Hepatocyte (in vitro differentiated cells): ENCODE measurements around the gene UPK2. TPM values are rescaled to one million over a fixed set of nuclear protein-coding genes. Genes with fewer than 3 reads are reported as not detected.

Experiments used
- DNase-seq: peaks from one replicate; pipeline ENCODE4 v3.0.0-alpha.2; 2016; ENCODE audit warnings: low spot score
- H2AFZ ChIP-seq: fragments of 200-600 bp; sonication (generic); 2 replicates; pipeline ENCODE4 v1.6.0; 2016; ENCODE audit warnings: antibody characterized with exemption, mild to moderate bottlenecking
- H3K27ac ChIP-seq: fragments of 200-600 bp; sonication (generic); 2 replicates; pipeline ENCODE4 v1.5.1; 2016; ENCODE audit warnings: mild to moderate bottlenecking
- H3K27me3 ChIP-seq: fragments of 200-600 bp; sonication (generic); 2 replicates; pipeline ENCODE4 v1.6.1; 2016
- H3K36me3 ChIP-seq: fragments of 200-600 bp; sonication (generic); replicated peaks from 2 replicates; pipeline ENCODE4 v1.5.1; 2016; ENCODE audit warnings: low read depth; ENCODE audit not compliant: insufficient read depth
- H3K4me1 ChIP-seq: fragments of 200-600 bp; sonication (generic); 2 replicates; pipeline ENCODE4 v1.5.1; 2016; ENCODE audit warnings: mild to moderate bottlenecking, moderate library complexity; ENCODE audit not compliant: insufficient read depth
- H3K4me2 ChIP-seq: fragments of 200-600 bp; sonication (generic); 2 replicates; pipeline ENCODE4 v1.6.0; 2016
- H3K4me3 ChIP-seq: fragments of 200-600 bp; sonication (generic); 2 replicates; pipeline ENCODE4 v1.5.1; 2016; ENCODE audit warnings: mild to moderate bottlenecking
- H3K79me2 ChIP-seq: fragments of 200-600 bp; sonication (generic); 2 replicates; pipeline ENCODE4 v1.6.0; 2017; ENCODE audit warnings: mild to moderate bottlenecking
- H3K9me2 ChIP-seq: fragments of 200-600 bp; sonication (generic); replicated peaks from 2 replicates; pipeline ENCODE4 v1.6.0; 2017; ENCODE audit warnings: mild to moderate bottlenecking; ENCODE audit not compliant: insufficient read depth
- H3K9me3 ChIP-seq: fragments of 200-600 bp; sonication (generic); 2 replicates; pipeline ENCODE4 v1.5.1; 2016; ENCODE audit warnings: low read depth, mild to moderate bottlenecking
- H4K20me1 ChIP-seq: fragments of 200-600 bp; sonication (generic); 2 replicates; pipeline ENCODE4 v1.6.0; 2016; ENCODE audit warnings: mild to moderate bottlenecking; ENCODE audit not compliant: insufficient read depth, poor library complexity, severe bottlenecking
- EZH2 ChIP-seq: fragments of 200-600 bp; sonication (generic); IDR thresholded peaks from 2 replicates; pipeline ENCODE4 v1.6.1; 2016; ENCODE audit warnings: antibody characterized with exemption, mild to moderate bottlenecking, borderline replicate concordance
- EZH2phosphoT487 ChIP-seq: fragments of 200-600 bp; sonication (generic); IDR thresholded peaks from one replicate; pipeline ENCODE4 v1.6.1; 2018; ENCODE audit warnings: antibody characterized with exemption, mild to moderate bottlenecking, low read depth, moderate library complexity; ENCODE audit not compliant: unreplicated experiment, severe bottlenecking
- WGBS: methylation state at CpG from one replicate; pipeline ENCODE4 v1.1.6; 2016; ENCODE audit warnings: low lambda C conversion rate; ENCODE audit errors: missing lambda C conversion rate; 5-methylcytosine and 5-hydroxymethylcytosine counted together
- polyA plus RNA-seq: library from polyadenylated mRNA; unstranded; fragments of >200 nt; fragmentation: Nextera tagmentation; extraction: Ambion mirVana; gene quantifications from 2 replicates; pipeline ENCODE4 v1.2.1, GENCODE V29; 2016
- total RNA-seq: library from RNA; depleted of rRNA; stranded (reverse); fragments of >200 nt; gene quantifications from 2 replicates; pipeline ENCODE4 v1.2.3, GENCODE V29; 2014
- TF ChIP-seq, protein P1 (sequence below): fragments of 200-600 bp; sonication (generic); IDR thresholded peaks from 2 replicates; pipeline ENCODE4 v1.5.1; 2016; ENCODE audit warnings: antibody characterized with exemption, mild to moderate bottlenecking; ENCODE audit not compliant: poor library complexity

UPK2 gene
- total and polyA plus RNA-seq, 2 experiments from 2014 or later, result 2.2 to 55.3 TPM

DNA sequence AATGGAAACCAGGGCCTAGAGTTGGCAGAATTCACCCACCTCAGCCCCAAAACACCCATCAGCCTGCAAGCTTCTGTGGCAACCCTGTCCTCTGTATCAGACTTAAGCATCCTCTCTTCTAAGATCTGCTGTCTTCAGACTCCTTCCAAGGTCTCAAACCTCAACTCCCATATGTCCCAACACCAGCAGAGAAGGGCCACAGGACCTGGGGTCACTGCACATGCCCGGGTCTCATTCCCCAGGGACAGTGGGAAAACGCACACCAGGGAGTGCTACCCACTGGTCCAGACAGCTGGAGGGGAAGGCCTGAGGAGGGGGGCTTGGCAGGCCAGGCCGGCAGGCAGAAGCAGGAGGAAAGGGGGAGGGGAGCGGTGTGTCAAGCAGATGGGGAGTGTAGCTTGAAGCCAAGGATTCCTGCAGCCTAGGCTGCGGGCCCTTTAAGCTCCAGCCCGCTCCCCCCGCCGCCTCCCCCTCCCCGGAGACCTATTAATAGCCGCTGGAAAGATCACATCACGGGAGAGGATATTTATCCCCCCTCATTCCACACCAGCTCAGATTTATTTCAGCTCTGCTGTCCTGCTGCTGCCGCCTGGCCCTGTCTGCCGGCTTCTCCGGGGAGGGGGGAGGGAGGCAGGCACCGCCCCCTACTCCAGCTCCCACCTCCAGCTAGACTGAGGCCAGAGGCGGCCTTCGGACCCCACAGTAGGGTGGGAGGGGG is 47.0 kb upstream of the UPK2 start:
- Histone ChIP-seq H3K9me2 (no peaks in the 10 kb centered on the region), H3K9me3 (no peaks in the 10 kb centered on the region), H4K20me1 (peaks cover 17% of the 10 kb centered on the region), H3K36me3 (no peaks in the 10 kb centered on the region), H3K79me2 (peaks cover 77% of the 10 kb centered on the region), H3K4me1 (peaks cover 64% of the 10 kb centered on the region), H3K27me3 (no peaks in the 10 kb centered on the region), H3K27ac (peak overlapping the region; percentile 99), H3K4me2 (peak overlapping the region; percentile 91), H2AFZ (no peak overlapping the region), H3K4me3 (peak overlapping the region; percentile 27)
- DNase-seq, result peak; percentile 95
- WGBS, result 5% methylated on average over 10 of the region's 17 CpGs
- TF ChIP-seq, protein P1, sequence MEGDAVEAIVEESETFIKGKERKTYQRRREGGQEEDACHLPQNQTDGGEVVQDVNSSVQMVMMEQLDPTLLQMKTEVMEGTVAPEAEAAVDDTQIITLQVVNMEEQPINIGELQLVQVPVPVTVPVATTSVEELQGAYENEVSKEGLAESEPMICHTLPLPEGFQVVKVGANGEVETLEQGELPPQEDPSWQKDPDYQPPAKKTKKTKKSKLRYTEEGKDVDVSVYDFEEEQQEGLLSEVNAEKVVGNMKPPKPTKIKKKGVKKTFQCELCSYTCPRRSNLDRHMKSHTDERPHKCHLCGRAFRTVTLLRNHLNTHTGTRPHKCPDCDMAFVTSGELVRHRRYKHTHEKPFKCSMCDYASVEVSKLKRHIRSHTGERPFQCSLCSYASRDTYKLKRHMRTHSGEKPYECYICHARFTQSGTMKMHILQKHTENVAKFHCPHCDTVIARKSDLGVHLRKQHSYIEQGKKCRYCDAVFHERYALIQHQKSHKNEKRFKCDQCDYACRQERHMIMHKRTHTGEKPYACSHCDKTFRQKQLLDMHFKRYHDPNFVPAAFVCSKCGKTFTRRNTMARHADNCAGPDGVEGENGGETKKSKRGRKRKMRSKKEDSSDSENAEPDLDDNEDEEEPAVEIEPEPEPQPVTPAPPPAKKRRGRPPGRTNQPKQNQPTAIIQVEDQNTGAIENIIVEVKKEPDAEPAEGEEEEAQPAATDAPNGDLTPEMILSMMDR, result no peak
- TF ChIP-seq EZH2phosphoT487, result no peak
- no peak for TF ChIP-seq EZH2

DNA sequence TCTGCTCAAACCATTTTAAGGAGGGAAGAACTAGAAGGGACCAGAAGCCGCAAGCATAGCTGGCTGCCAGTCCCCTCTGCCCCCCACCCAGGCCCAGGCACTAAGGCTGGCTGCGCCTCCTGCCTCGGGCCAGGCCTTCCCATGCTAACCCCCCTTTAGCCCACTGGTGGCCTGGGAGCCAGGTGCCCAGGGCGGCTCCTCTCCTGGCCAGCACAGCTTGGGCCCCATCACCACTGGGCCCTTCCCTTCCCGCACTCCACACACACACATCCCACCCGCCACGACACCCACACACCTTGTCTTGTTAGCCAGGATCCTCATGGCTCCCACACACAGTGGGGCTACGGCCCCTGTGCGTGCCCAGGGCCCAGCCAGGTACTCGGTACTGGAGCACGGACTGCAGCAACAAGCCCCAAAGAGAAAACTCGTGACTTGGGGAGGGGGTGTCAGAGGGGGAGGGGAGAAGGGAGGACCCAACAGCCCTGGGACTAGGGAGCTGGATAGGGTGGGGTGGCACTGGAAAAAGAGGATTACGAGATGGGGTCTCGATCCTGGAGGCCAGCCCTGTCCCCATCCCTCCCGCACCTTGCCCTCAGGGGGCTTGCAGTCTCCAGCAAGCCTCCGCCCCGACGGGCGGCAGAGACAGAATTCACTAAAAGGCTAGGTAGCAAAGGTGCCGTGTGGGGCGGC is 46.3 kb upstream of the UPK2 start:
- Histone ChIP-seq H3K9me2 (no peaks in the 10 kb centered on the region), H3K36me3 (no peaks in the 10 kb centered on the region), H3K4me1 (peaks cover 71% of the 10 kb centered on the region), H3K9me3 (no peaks in the 10 kb centered on the region), H3K27me3 (no peaks in the 10 kb centered on the region), H3K79me2 (peaks cover 77% of the 10 kb centered on the region), H3K27ac (peak overlapping the region; percentile 99), H3K4me2 (peak overlapping the region; percentile 91), H3K4me3 (peak overlapping the region; percentile 27), H2AFZ (no peak overlapping the region), H4K20me1 (peaks cover 16% of the 10 kb centered on the region)
- 30% methylated on average over 13 of the region's 21 CpGs for WGBS
- TF ChIP-seq EZH2phosphoT487 (no peak), EZH2 (no peak)
- TF ChIP-seq, protein P1, result no peak
- DNase-seq, result no peak

DNA sequence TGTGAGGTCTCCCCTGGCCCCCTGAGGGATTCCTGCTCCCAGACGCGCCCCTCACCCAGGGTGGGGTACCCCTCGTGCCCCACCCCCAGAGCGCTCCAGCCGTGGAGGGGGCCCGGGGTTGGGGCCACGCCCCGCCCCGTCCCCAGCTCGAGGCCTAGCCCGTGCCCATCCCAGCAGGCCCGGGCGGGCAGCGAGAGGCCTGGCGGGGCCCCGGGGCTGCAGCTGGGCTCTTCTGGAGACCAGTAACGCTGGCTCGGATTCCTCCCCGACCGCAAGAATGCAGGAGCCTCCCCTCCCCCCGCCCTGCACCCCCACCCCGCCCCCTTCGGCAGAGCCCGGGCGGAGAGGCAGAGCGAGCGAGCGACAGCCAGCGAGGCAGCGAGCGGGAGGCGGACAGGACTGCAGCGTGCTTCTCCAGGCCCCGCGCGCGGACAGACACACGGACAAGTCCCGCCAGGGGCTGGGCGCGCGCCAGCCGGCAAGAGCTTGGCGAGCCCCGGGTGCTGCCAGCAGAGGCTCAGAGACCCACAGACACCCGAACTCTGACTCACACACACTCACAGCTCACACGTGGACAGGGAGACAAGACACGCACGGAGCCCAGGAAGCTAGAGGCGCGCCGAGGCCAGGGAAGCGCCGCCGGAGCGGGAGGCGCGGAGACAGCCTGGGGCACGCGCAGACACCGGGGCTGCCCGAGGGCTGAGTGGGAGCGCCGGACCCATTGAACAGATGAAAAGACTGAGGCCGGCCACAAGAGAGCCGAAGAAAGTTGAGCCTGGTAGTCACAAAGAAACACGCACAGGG is 45.6 kb upstream of the UPK2 start:
- Histone ChIP-seq H4K20me1 (peaks cover 12% of the 10 kb centered on the region), H3K27ac (peak overlapping the region; percentile 99), H3K36me3 (no peaks in the 10 kb centered on the region), H3K79me2 (peaks cover 79% of the 10 kb centered on the region), H3K27me3 (no peaks in the 10 kb centered on the region), H3K4me1 (peaks cover 78% of the 10 kb centered on the region), H3K4me2 (peak overlapping the region; percentile 91), H3K9me2 (no peaks in the 10 kb centered on the region), H3K9me3 (no peaks in the 10 kb centered on the region), H3K4me3 (peak overlapping the region; percentile 27), H2AFZ (no peak overlapping the region)
- 4% methylated on average over 43 of the region's 67 CpGs for WGBS
- no peak for TF ChIP-seq EZH2
- TF ChIP-seq, protein P1, result no peak
- no peak for TF ChIP-seq EZH2phosphoT487
- DNase-seq, result peak; percentile 93
